ENCODE results near the gene TRIM6. TPM values are rescaled to one million over a fixed set of nuclear protein-coding genes. Genes with fewer than 3 reads are reported as not detected.

TRIM6 gene
- total RNA-seq, 1 donor from 2014 or later, result 23.9 TPM

- H3K4me3 ChIP-seq (ENCODE audit: insufficient read depth, low read depth, low read length), result no peak overlapping the region
- no peak overlapping the region for H3K4me2 ChIP-seq (ENCODE audit: low read length)
- no peaks in the 10 kb centered on the region for H4K20me1 ChIP-seq (ENCODE audit: insufficient read depth, low read length)
- DNase-seq (ENCODE audit: low read depth) (no peak), FAIRE-seq (no peak)
- no peak overlapping the region for H2AFZ ChIP-seq (ENCODE audit: low read depth, low read length)
- H3K4me1 ChIP-seq (ENCODE audit: insufficient read depth, low read length), result peaks cover 11% of the 10 kb centered on the region
- Mint-ChIP-seq H3K4me3 (ENCODE audit: unreplicated experiment) (no peak overlapping the region), H3K9me3 (ENCODE audit: unreplicated experiment) (no peaks in the 10 kb centered on the region), H3K36me3 (ENCODE audit: low read depth, unreplicated experiment) (peaks cover 17% of the 10 kb centered on the region), H3K27ac (ENCODE audit: unreplicated experiment) (no peak overlapping the region), H3K4me1 (ENCODE audit: low read depth, unreplicated experiment) (peaks cover 10% of the 10 kb centered on the region), H3K27me3 (ENCODE audit: low read depth, unreplicated experiment) (no peaks in the 10 kb centered on the region)
- no peak for TF ChIP-seq EZH2 (IDR thresholded peaks at IDR 0.05; ENCODE audit: insufficient read depth, low read length)
- TF ChIP-seq, protein P1, sequence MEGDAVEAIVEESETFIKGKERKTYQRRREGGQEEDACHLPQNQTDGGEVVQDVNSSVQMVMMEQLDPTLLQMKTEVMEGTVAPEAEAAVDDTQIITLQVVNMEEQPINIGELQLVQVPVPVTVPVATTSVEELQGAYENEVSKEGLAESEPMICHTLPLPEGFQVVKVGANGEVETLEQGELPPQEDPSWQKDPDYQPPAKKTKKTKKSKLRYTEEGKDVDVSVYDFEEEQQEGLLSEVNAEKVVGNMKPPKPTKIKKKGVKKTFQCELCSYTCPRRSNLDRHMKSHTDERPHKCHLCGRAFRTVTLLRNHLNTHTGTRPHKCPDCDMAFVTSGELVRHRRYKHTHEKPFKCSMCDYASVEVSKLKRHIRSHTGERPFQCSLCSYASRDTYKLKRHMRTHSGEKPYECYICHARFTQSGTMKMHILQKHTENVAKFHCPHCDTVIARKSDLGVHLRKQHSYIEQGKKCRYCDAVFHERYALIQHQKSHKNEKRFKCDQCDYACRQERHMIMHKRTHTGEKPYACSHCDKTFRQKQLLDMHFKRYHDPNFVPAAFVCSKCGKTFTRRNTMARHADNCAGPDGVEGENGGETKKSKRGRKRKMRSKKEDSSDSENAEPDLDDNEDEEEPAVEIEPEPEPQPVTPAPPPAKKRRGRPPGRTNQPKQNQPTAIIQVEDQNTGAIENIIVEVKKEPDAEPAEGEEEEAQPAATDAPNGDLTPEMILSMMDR (IDR thresholded peaks at IDR 0.05; ENCODE audit: insufficient read depth, low read depth, low read length), result no peak
- no peaks in the 10 kb centered on the region for H3K9me3 ChIP-seq (ENCODE audit: insufficient read depth, low read depth, low read length)
- no peaks in the 10 kb centered on the region for H3K36me3 ChIP-seq (ENCODE audit: insufficient read depth, low read length)
- no peaks in the 10 kb centered on the region for H3K27me3 ChIP-seq (ENCODE audit: insufficient read depth, low read length)
- H3K27ac ChIP-seq (ENCODE audit: low read depth, low read length), result no peak overlapping the region
- no peaks in the 10 kb centered on the region for H3K79me2 ChIP-seq (ENCODE audit: insufficient read depth, low read length)
- no peak overlapping the region for H3K9ac ChIP-seq (ENCODE audit: low read length)
Observed at GRCh38 chr11:5610446-5610845, 14.0 kb downstream of the TRIM6 start.

- H3K27ac Mint-ChIP-seq (ENCODE audit: unreplicated experiment), result no peak overlapping the region
- no peaks in the 10 kb centered on the region for H3K79me2 ChIP-seq (ENCODE audit: insufficient read depth, low read length)
- H3K9me3 Mint-ChIP-seq (ENCODE audit: unreplicated experiment), result no peaks in the 10 kb centered on the region
- FAIRE-seq (no peak), DNase-seq (ENCODE audit: low read depth) (no peak)
- H3K9me3 ChIP-seq (ENCODE audit: insufficient read depth, low read depth, low read length), result no peaks in the 10 kb centered on the region
- no peak overlapping the region for H3K9ac ChIP-seq (ENCODE audit: low read length)
- H3K36me3 Mint-ChIP-seq (ENCODE audit: low read depth, unreplicated experiment), result peaks cover 13% of the 10 kb centered on the region
- TF ChIP-seq, protein P1 (IDR thresholded peaks at IDR 0.05; ENCODE audit: insufficient read depth, low read depth, low read length), result no peak
- TF ChIP-seq EZH2 (IDR thresholded peaks at IDR 0.05; ENCODE audit: insufficient read depth, low read length), result no peak
- H3K27me3 Mint-ChIP-seq (ENCODE audit: low read depth, unreplicated experiment), result no peaks in the 10 kb centered on the region
- H3K36me3 ChIP-seq (ENCODE audit: insufficient read depth, low read length), result no peaks in the 10 kb centered on the region
- H3K4me3 Mint-ChIP-seq (ENCODE audit: unreplicated experiment), result no peak overlapping the region
- no peak overlapping the region for H3K4me3 ChIP-seq (ENCODE audit: insufficient read depth, low read depth, low read length)
- H3K4me1 Mint-ChIP-seq (ENCODE audit: low read depth, unreplicated experiment), result no peaks in the 10 kb centered on the region
- no peaks in the 10 kb centered on the region for H4K20me1 ChIP-seq (ENCODE audit: insufficient read depth, low read length)
- H3K4me2 ChIP-seq (ENCODE audit: low read length), result no peak overlapping the region
- no peaks in the 10 kb centered on the region for H3K27me3 ChIP-seq (ENCODE audit: insufficient read depth, low read length)
- H2AFZ ChIP-seq (ENCODE audit: low read depth, low read length), result no peak overlapping the region
- H3K4me1 ChIP-seq (ENCODE audit: insufficient read depth, low read length), result no peaks in the 10 kb centered on the region
- H3K27ac ChIP-seq (ENCODE audit: low read depth, low read length), result no peak overlapping the region
Observed at GRCh38 chr11:5611627-5612026, 15.2 kb downstream of the TRIM6 start.

DNA sequence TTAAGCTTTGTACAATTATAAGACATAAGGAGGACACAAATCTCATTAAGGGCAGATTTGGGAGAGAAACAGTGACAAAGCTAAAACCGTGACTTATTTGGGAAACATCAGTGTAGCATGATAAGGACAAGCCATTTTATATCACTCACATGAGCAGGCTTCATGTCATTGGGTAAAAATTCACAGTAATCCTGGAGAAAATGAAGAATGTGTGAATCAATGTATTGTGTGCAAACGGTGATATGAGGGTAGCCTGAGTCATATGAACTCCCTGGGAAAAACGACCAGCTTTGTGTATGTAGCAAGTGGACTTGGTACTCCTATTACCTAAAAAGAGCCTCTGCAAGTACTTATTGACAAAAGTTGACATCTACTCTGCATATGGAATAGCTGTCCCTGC lies 22.4 kb downstream of the TRIM6 start:
- Histone ChIP-seq H3K9me3 (ENCODE audit: insufficient read depth, low read depth, low read length) (no peaks in the 10 kb centered on the region), H3K27ac (ENCODE audit: low read depth, low read length) (peak overlapping the region; percentile 97), H3K4me3 (ENCODE audit: insufficient read depth, low read depth, low read length) (no peak overlapping the region), H2AFZ (ENCODE audit: low read depth, low read length) (no peak overlapping the region), H3K36me3 (ENCODE audit: insufficient read depth, low read length) (no peaks in the 10 kb centered on the region), H3K79me2 (ENCODE audit: insufficient read depth, low read length) (no peaks in the 10 kb centered on the region), H3K9ac (ENCODE audit: low read length) (peak overlapping the region; percentile 78), H4K20me1 (ENCODE audit: insufficient read depth, low read length) (no peaks in the 10 kb centered on the region), H3K4me2 (ENCODE audit: low read length) (peak overlapping the region; percentile 57), H3K27me3 (ENCODE audit: insufficient read depth, low read length) (no peaks in the 10 kb centered on the region), H3K4me1 (ENCODE audit: insufficient read depth, low read length) (peaks cover 33% of the 10 kb centered on the region)
- no peak overlapping the region for H3K4me3 Mint-ChIP-seq (ENCODE audit: unreplicated experiment)
- TF ChIP-seq, protein P1 (IDR thresholded peaks at IDR 0.05; ENCODE audit: insufficient read depth, low read depth, low read length), result no peak
- TF ChIP-seq EZH2 (IDR thresholded peaks at IDR 0.05; ENCODE audit: insufficient read depth, low read length), result no peak
- peaks cover 23% of the 10 kb centered on the region for H3K4me1 Mint-ChIP-seq (ENCODE audit: low read depth, unreplicated experiment)
- H3K27me3 Mint-ChIP-seq (ENCODE audit: low read depth, unreplicated experiment), result no peaks in the 10 kb centered on the region
- H3K27ac Mint-ChIP-seq (ENCODE audit: unreplicated experiment), result no peak overlapping the region
- H3K36me3 Mint-ChIP-seq (ENCODE audit: low read depth, unreplicated experiment), result no peaks in the 10 kb centered on the region
- H3K9me3 Mint-ChIP-seq (ENCODE audit: unreplicated experiment), result no peaks in the 10 kb centered on the region
- DNase-seq (ENCODE audit: low read depth), result peak; percentile 83
- FAIRE-seq, result peak; percentile 84
